OCI-LY3 (cell line): ENCODE results near the gene RAB20.

Experiments
- H2AFZ ChIP-seq: fragments of 200-600, 300-600 bp; shearing (Covaris generic); 2 replicates; pipeline ENCODE4 v1.6.0; 2014; ENCODE audit warnings: antibody characterized with exemption, low read depth, low read length
- H3K27ac ChIP-seq: fragments of 200-600, 300-600 bp; sonication (generic); 2 replicates; pipeline ENCODE4 v1.5.1; 2014; ENCODE audit warnings: mild to moderate bottlenecking, low read length, moderate library complexity, mixed read lengths
- H3K27me3 ChIP-seq: fragments of 200-600, 300-600 bp; sonication (generic); 2 replicates; pipeline ENCODE4 v1.6.1; 2014; ENCODE audit warnings: low read depth, low read length, mixed read lengths
- H3K36me3 ChIP-seq: fragments of 200-600, 300-600 bp; sonication (generic); replicated peaks from 2 replicates; pipeline ENCODE3; 2014; ENCODE audit warnings: low read depth, low read length, mixed read lengths
- H3K4me1 ChIP-seq: fragments of 300-600, 200-600 bp; sonication (generic); 2 replicates; pipeline ENCODE4 v1.6.1; 2014; ENCODE audit warnings: low read length, mixed read lengths
- H3K4me2 ChIP-seq: fragments of 200-600, 300-600 bp; sonication (generic); 2 replicates; pipeline ENCODE4 v1.6.1; 2014; ENCODE audit warnings: low read length, mixed read lengths
- H3K4me3 ChIP-seq: fragments of 300-600, 200-600 bp; sonication (generic); 2 replicates; pipeline ENCODE4 v1.5.1; 2014; ENCODE audit warnings: antibody characterized with exemption, mild to moderate bottlenecking, low read length, moderate library complexity
- H3K79me2 ChIP-seq: fragments of 300-600, 200-600 bp; shearing (Covaris generic); 2 replicates; pipeline ENCODE4 v1.6.1; 2014; ENCODE audit warnings: mild to moderate bottlenecking, low read length, mixed read lengths
- H3K9ac ChIP-seq: fragments of 300-600, 200-600 bp; shearing (Covaris generic); 2 replicates; pipeline ENCODE4 v1.6.0; 2014; ENCODE audit warnings: mild to moderate bottlenecking, low read length, moderate library complexity
- H3K9me3 ChIP-seq: fragments of 200-600, 300-600 bp; shearing (Covaris generic); 2 replicates; pipeline ENCODE4 v1.6.1; 2014; ENCODE audit warnings: low read length, mixed read lengths; ENCODE audit not compliant: insufficient read depth
- H4K20me1 ChIP-seq: fragments of 200-600, 300-600 bp; sonication (generic); 2 replicates; pipeline ENCODE4 v1.6.1; 2016; ENCODE audit warnings: low read length, mixed read lengths; ENCODE audit not compliant: insufficient read depth
- CTCF ChIP-seq: fragments of 200-600, 300-600 bp; sonication (generic); IDR thresholded peaks from 2 replicates; pipeline ENCODE4 v1.5.1; 2014; ENCODE audit warnings: antibody characterized with exemption, low read length, low read depth
- EZH2phosphoT487 ChIP-seq: fragments of 200-600 bp; shearing (Covaris generic); IDR thresholded peaks from 2 replicates; pipeline ENCODE4 v1.6.1; 2018; ENCODE audit warnings: antibody characterized with exemption, mixed run types, low read depth

The RAB20 gene

DNA sequence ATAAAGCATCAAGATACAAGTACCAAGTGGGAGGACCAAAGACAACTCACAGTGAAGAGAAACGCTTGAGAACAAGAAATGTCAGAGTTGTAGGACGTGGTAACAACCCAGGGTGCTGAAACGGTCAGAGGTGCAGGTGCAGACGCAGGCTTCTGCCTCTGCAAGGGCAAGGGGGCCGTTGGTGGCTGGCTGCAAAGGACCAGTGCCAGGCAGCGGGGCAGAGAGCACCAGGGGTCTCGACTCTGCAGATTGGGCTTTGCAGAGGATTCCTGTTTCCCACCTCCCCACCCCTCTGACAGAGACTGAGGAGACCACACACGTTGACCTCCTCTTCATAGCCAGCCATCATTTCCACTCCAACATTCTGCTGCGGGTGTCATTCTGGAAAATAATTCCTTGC is 38.3 kb downstream of the RAB20 start:
- Histone ChIP-seq H3K4me3 (no peak overlapping the region), H3K79me2 (no peaks in the 10 kb centered on the region), H3K9me3 (no peaks in the 10 kb centered on the region), H3K27ac (no peak overlapping the region), H3K27me3 (peaks cover 50% of the 10 kb centered on the region), H3K36me3 (no peaks in the 10 kb centered on the region), H3K4me1 (peaks cover 14% of the 10 kb centered on the region), H4K20me1 (no peaks in the 10 kb centered on the region), H2AFZ (no peak overlapping the region), H3K9ac (no peak overlapping the region), H3K4me2 (no peak overlapping the region)
- TF ChIP-seq CTCF (no peak), EZH2phosphoT487 (no peak)

- TF ChIP-seq CTCF (no peak), EZH2phosphoT487 (no peak)
- Histone ChIP-seq H3K9ac (no peak overlapping the region), H2AFZ (no peak overlapping the region), H3K27me3 (peaks cover 54% of the 10 kb centered on the region), H3K27ac (no peak overlapping the region), H3K36me3 (no peaks in the 10 kb centered on the region), H3K4me3 (no peak overlapping the region), H3K4me2 (no peak overlapping the region), H3K4me1 (peaks cover 14% of the 10 kb centered on the region), H3K9me3 (no peaks in the 10 kb centered on the region), H3K79me2 (no peaks in the 10 kb centered on the region), H4K20me1 (no peaks in the 10 kb centered on the region)
Observed at GRCh38 chr13:110522721-110523120, 38.8 kb downstream of the RAB20 start.

DNA sequence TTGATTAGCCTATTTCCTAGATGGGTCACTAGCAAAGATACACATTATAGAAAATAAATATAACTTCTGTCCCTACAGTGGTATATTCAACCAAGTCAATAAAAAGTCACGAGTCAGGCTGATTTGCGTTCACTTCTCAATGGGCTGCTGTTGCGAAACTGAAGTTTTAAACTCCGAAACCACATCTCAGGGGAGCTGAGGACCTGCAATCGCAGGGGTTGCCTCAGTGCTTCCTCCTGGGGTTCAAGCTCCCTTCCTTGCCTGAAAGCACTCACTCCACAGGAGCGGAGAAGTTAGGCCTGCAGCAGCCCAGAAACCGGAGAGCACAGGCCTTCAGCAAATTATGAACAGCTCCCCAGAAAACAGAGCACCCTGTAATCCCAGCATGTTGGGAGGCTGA is 39.6 kb downstream of the RAB20 start:
- Histone ChIP-seq H3K27me3 (peaks cover 54% of the 10 kb centered on the region), H3K27ac (no peak overlapping the region), H3K79me2 (no peaks in the 10 kb centered on the region), H3K9ac (no peak overlapping the region), H3K9me3 (no peaks in the 10 kb centered on the region), H3K4me1 (peaks cover 14% of the 10 kb centered on the region), H4K20me1 (no peaks in the 10 kb centered on the region), H3K4me3 (no peak overlapping the region), H3K36me3 (no peaks in the 10 kb centered on the region), H3K4me2 (peak overlapping the region; percentile 16; the same call in 1 of the 2 replicates), H2AFZ (no peak overlapping the region)
- TF ChIP-seq EZH2phosphoT487: no peak
- TF ChIP-seq CTCF: no peak

DNA sequence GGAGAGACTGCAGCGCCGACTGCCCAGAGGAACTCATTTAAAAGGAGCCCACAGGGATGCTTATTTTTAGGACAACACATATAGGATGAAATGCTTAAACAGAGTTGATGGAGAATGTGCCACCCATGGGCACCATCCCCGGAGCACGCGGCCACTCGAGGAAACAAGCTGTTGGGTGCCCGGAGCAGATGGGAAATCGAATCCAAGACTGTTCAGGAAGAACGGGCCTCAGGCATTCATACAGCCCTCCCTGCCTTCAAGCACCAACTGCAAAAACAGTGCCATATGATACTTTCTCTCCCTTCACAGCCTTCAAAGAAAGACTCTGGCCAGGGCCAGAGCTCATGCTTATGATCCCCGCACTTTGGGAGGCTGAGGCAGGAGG is 40.2 kb downstream of the RAB20 start:
- no peak overlapping the region for H2AFZ ChIP-seq
- no peak overlapping the region for H3K9ac ChIP-seq
- no peaks in the 10 kb centered on the region for H3K79me2 ChIP-seq
- TF ChIP-seq EZH2phosphoT487: no peak
- TF ChIP-seq CTCF: no peak
- no peaks in the 10 kb centered on the region for H4K20me1 ChIP-seq
- no peak overlapping the region for H3K4me2 ChIP-seq
- H3K36me3 ChIP-seq: no peaks in the 10 kb centered on the region
- no peak overlapping the region for H3K27ac ChIP-seq
- no peak overlapping the region for H3K4me3 ChIP-seq
- H3K4me1 ChIP-seq: peaks cover 14% of the 10 kb centered on the region
- peaks cover 53% of the 10 kb centered on the region for H3K27me3 ChIP-seq
- H3K9me3 ChIP-seq: no peaks in the 10 kb centered on the region
